ENCODE measurements around the gene PM20D2.

Gene PM20D2

GRCh38 chr6:89145091-89145955, 532 bp upstream of the PM20D2 start:
- no peak for DNase-seq (ENCODE audit: low spot score)

DNA sequence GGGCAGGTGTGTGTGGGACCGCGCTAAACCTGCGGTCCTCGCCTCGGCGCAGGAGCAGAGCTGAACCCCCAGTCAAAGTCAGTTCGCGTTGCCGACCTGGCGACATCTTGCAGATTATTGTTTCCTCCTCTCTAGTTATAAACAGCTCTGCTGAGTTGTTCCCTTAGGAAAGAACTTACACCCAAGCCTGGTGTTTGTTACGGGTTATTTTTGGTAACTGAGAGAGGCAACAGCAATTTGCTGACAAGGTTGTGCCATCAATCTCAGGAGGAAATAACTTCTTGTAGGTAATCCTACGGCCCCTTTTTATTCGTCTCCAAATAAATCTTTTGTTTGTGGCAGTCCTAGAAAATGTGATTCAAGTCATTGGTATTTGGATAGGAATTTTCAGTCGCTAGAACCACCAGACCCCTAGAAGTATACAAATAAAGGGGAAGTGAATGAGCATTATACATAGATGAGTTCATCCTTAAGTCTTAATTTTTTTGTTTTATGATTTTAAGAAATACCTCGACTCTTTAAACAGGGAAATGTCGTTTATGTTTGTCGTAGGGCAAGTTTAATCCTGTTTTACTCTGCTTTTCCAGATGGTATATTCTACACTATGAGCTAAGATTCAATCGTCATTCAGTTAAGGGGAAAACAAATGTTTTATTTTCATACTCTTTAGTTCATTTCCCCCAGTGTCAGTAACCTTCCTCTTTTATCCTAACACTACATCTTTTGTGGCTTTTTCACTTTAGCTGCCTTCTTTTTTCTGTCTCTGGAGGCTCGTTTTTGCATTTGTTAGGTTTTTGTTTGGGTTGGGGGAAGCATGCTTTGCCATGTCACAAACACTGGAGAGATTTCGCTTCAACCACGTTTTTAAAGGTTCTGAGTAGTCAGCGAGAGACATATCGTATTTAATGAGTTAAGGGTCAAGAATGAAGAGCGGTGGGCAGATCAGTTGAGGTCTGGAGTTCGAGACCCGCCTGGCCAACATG, 1.2 kb downstream of the PM20D2 start:
- peak; percentile 18 for DNase-seq (ENCODE audit: low spot score)

- no peak for DNase-seq (ENCODE audit: low spot score)
These were observed 2.3 kb downstream of the PM20D2 start for GRCh38 chr6:89148016-89148750.

DNA sequence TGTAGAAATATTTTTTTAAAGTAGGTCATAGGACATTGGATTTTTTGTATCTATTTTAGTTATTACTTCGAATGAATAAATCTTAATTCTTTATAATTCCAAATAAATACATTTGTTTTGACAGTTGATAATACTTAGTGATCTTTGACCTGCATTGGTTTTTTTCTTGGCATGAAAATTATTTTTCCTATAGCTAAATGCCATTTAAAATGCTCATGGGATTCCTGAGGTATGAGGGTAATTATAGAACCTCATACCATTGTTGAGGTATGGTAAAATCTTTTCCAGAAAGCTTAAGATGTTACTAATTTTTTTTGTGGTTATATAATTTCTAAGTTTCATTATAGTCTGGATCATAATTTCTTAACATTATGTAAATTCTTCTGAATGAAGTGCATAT, 8.3 kb downstream of the PM20D2 start:
- no peak for DNase-seq (ENCODE audit: low spot score)

DNA sequence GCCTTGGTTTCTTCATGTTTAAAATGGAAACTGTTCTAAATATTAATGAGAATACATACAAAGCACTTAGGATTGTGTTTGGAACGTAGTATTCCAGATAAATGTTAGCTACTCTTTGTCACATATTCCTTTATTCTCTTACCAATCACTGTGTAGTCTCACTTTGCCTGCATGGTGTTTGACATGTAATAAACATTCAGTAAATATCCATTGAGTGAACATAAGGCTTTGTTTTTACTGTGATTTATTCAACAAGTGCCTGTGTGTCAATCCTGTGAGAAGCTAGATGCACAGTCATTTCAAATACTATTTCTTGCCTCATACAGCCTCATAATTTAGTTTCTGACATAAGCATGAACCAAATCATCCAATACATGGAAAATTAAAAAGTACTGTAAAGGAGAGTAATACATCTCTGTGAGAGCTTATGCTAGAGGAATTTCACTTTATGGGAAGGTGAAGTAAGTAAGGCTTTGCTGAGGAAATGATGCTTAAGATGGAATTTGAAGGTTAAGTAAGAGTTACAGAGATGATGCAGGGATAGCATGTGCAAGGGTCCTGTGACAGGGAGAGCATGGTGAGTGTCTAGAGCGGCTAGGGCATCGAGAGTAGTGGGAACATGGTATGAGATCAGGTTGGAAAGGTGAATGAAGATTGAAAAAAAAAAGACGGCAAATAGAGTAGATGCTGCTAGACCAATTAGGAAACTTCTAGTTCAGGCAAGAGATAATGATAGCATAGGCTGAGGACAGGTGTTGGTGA, 14.7 kb downstream of the PM20D2 start:
- DNase-seq (ENCODE audit: low spot score), result no peak

- no peak for DNase-seq (ENCODE audit: low spot score)
These were observed 15.6 kb downstream of the PM20D2 start for GRCh38 chr6:89161326-89162046.

DNA sequence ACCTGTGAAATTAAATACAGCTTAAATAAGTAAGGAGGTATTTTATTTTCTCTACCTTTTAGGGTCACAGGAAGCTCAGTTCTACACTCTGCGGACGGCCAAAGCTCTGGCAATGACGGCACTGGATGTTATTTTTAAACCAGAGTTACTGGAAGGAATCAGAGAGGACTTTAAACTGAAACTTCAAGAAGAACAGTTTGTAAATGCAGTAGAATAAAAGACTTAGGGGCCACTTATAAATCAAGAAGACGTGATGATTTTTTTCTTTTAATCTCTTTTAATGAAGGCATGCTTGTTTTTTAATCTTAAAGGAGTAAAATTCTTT, 16.2 kb downstream of the PM20D2 start:
- DNase-seq (ENCODE audit: low spot score), result no peak

GRCh38 chr6:89172131-89172530, 26.3 kb downstream of the PM20D2 start:
- no peak for DNase-seq (ENCODE audit: low spot score)

DNA sequence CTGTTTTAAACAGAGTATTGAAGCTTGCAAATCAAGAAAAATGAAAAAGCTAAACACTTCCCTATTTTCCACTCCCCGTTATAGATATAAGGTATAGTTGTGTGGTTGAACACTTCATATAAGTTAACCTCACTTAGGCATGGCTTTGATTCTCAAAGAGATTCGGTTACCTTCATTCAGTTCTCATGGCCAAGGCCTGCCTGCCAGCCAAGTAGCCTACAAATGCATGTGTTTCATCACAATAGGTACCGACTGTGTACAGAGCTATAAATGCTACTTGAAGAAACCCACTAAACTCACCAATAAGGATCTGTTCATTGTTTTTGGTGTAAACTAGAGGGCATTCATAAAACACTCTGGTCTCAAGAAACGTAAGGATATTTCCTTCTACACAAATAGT, 27.8 kb downstream of the PM20D2 start:
- no peak for DNase-seq (ENCODE audit: low spot score)

- DNase-seq (ENCODE audit: low spot score), result no peak
These were observed 34.3 kb downstream of the PM20D2 start for GRCh38 chr6:89180112-89180511.

DNA sequence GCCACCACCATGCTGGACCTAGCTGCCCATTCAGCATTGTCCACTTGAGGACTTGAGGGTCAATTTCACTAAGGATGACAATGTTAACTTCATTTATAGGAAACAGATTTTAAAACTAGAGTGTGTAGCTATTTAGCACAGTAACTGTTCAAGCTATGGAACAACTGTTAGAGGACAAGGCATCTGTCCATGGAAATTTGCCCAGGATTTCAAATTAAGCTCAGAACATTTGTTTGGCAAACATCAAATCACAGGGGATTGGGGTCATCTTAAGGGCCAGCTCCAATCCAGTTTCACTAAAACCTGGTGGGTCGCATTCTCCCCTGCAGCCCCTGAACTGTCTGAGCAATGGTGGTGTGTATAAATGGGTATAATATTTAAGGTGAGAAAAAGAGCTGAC, 35.1 kb downstream of the PM20D2 start:
- DNase-seq (ENCODE audit: low spot score), result no peak

DNA sequence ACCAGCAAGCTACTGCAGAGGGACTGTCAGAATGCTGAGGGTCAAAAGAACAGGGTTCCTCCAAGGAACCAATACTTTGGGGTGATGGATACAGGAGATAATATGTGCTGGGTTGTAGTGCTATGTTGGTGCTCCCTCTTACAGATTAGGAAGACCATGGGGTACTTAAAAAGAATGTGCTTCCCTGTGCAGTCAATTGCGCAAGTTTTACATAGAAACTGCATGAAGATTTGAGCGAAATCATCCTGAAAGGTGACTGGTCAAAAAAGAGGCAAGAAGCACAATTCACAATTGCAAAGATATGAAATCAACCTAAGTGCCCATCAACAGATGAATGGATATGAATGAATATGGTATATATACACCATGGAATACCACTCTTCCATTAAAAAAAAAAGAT, 37.4 kb downstream of the PM20D2 start:
- no peak for DNase-seq (ENCODE audit: low spot score)

DNA sequence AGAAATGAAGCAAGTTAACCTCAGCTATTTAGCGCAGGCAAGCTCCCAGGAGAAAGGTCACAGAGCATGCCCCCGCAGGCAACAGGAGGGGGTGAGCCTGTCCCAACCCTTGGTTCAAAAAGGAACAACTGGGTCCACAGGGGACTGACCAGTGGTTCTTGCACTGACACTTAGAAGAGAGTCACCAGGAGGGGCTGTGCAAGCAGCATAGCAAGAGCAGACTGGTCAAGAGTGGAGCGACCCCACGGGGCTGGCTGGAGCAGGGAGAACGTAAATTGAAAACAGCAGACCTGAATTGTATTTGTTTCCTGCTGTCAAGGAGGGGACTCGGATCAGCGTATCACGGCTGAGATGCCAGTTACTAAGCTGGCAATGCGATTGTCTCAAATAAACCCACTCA, 38.5 kb downstream of the PM20D2 start:
- no peak for DNase-seq (ENCODE audit: low spot score)

DNA sequence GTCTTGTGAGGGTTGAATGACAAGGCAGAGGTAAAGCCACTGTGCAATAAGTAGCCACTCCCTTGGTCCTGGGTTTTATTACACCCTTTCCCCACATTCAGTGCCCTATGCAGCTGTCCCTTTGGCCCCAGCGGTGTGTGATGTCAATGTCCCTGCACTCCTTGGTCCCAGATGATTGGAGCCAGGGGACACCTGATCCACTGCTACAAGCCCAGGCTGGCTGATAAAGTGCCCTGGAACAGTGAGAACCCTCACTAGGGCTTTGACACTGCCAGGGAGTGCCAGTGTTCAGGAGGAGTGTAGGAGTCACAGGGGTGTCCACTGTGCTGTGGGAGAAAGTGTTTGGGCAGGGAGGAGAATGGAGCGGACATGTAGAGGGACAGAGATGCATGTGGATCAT, 40.9 kb downstream of the PM20D2 start:
- no peak for DNase-seq (ENCODE audit: low spot score)

DNA sequence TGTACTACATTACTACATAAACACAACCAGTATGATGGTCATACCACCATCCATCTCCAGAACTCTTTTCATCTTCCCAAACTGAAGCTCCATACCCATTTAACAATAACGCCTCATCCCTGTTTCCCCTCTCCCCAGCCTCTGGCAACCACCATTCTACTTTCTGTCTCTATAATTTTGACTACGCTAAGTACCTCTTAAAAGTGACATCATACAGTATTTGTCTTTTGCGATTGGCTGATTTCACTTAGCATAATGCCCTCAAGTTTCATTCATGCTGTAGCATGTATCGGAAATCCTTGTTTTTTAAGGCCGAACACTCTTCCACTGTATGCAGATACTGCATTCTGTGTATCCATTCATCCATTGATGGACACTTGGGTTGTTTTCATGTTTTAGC, 41.6 kb downstream of the PM20D2 start:
- no peak for DNase-seq (ENCODE audit: low spot score)

DNA sequence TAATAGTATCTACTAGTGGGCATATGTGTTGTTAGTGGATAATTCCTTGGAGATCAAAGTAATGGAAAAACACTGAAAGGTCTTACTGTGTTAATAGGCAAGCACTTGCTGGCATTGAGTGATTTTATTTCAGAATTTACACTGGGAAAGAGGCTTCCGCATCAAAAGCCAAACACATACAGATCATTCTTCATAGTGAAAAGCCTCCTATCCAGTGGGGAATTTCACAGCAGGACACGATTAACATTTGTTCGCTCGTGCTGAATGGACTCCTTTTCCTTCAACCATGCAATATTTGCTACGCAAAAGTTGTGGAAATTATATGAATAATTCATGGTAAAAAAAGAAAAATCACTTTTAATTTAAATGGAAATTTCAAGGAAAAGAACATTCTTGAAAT, 44.9 kb downstream of the PM20D2 start:
- DNase-seq (ENCODE audit: low spot score), result no peak

DNA sequence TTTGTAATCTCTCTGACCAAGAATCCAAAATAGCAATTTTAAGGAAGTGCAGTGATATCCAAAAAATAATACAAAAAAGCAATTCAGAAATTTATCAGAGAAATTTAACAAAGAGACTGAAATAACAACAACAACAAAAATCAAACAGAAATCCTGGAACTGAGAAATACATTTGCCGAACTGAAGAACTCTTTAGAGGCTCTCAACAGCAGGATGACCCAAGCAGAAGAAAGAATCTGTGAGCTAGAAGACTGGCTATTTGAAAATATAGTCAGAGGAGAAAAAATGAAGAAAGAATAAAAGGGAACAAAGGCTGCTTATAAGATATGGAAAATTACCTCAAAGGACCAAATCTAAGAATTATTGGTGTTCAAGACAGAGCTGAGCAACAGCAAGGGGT, 48.7 kb downstream of the PM20D2 start:
- DNase-seq (ENCODE audit: low spot score), result no peak

DNA sequence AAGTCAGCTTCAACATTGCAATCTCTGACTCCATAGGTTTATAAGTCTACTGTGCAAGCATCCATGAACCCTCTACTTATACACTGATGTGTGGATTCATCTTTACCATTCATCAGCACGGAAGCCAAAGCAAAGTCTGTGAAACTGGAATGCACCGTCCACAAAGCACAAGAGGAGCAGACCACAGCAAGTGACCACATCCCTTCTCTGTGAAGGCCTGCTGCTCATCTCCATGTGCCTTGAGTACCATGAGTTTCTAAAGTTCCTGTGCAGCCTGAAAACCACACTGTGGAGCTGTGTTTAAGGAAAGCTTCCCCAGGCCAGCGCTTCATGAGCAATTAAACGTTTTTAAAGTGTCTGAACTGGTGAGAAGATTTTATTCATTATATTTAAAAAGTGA, 51.3 kb downstream of the PM20D2 start:
- DNase-seq (ENCODE audit: low spot score), result no peak

DNA sequence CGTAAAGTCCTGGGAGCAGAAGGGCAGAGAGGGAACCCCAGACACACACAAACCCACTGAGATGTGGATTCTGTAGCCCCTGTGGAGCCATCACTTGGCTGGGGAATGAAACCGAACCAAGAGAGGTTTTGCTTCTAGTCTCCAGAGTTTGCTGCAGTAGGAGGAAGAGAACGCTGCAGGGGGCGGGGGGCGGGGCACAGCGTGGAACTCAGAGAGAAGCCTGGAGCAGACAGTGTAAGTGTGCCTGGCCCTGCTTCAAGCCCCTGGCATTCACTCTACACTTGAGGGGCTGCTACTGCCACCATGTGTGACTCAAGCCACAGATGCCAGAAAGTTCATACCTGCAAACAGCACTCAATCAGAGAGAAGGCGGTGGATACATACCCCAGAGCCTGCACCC, 52.4 kb downstream of the PM20D2 start:
- DNase-seq (ENCODE audit: low spot score), result no peak

- no peak for DNase-seq (ENCODE audit: low spot score)
These were observed 53.7 kb downstream of the PM20D2 start for GRCh38 chr6:89199579-89199978.

DNA sequence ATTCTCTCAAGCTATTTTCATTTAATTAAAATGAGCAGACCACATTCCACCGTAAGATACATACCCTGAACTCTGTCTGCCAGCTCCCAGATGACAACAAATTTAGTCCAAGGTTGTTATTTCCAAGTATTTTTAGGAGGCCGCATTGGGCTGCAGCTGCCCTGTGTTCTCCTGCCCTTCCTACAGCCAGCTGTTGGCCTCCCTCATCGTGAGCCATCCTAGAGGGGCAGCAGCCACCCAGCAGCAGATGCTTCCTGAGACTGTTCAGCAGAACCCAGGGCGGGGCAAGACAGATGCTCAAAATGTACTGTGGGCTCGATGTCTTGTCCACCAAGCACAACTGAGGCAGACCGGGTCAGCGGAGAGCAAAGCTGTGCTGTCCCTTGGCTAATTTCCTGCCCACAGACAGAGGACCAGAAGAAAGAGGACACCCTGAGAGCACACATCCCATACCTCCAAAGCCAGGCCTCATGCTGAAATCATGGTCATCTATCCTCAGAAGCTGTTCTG, 54.9 kb downstream of the PM20D2 start:
- no peak for DNase-seq (ENCODE audit: low spot score)
